ENCODE measurements around the gene LEAP2. TPM values are rescaled to one million over a fixed set of nuclear protein-coding genes. Genes with fewer than 3 reads are reported as not detected.

The LEAP2 gene
- total RNA-seq, 2 experiments from 2014 or later = 0.30 to 0.31 TPM

DNA sequence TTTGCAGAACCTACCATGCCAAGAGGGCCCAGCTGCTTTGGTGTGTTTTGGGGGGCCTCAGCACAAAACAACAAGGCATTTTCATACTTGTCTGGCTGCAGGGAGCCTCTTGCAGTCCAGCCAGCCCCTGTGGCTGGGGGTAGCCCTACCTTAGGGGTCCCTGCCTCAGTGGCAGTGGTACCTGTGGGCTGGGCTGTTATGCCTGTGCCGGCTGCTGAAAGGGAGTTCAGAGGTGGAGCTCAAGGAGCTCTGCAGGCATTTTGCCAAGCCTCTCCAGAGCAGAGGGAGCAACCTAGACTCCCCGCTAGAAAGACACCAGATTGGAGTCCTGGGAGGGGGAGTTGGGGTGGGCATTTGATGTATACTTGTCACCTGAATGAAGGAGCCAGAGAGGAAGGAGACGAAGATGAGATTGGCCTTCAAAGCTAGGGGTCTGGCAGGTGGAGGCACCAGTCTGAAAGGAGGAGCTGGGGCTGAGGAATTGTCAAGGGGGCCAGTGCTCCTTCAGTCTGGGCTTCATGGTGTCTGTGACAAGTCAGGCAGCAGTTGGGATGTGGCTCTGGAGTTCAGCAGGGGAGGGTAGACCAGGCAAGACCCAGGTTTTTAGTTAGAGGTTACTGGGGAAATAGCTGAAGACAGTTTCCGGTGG, 44.5 kb upstream of the LEAP2 start:
- ChIA-PET POLR2A (interaction anchor here (0.9 to 1.1 kb wide), 2 partner anchors 15 to 42 kb away, joined by 3 to 5 read pairs; partner anchors contain the start of gene SOWAHA), CTCF (interaction anchor here (1.0 to 1.7 kb wide), 7 partner anchors 9 to 329 kb away, joined by 3 to 13 read pairs (median 4); partner anchors contain the start of genes GDF9 and UQCRQ)
- Mint-ChIP-seq H3K36me3 (ENCODE audit: low read depth) (no peaks in the 10 kb centered on the region), H3K27me3 (peaks cover 71% of the 10 kb centered on the region), H3K4me3 (peak overlapping the region; percentile 89), H3K9me3 (no peaks in the 10 kb centered on the region), H3K27ac (no peak overlapping the region), H3K4me1 (ENCODE audit: low read depth) (peaks cover 17% of the 10 kb centered on the region)
- TF ChIP-seq CTCF (IDR thresholded peaks at IDR 0.05) = no peak
- peaks cover 0 to 11% of the 10 kb centered on the region in 2 experiments for H3K9me3 ChIP-seq (ENCODE audit: control insufficient read depth in 1 of 2, insufficient read depth in 1 of 2, low read length in 2 of 2)
- peaks cover 45 to 60% of the 10 kb centered on the region in 2 experiments for H3K27me3 ChIP-seq (ENCODE audit: control insufficient read depth in 1 of 2, insufficient read depth in 2 of 2, low read length in 2 of 2)
- peaks cover 22% of the 10 kb centered on the region for H3K4me1 ChIP-seq (ENCODE audit: insufficient read depth, low read length)
- no peak overlapping the region for H3K4me3 ChIP-seq (ENCODE audit: low read length)
- DNase-seq = no peak
- ATAC-seq (ENCODE audit: poor library complexity) = no peak
- no peaks in the 10 kb centered on the region for H3K36me3 ChIP-seq (ENCODE audit: insufficient read depth, low read length)
- H3K27ac ChIP-seq (ENCODE audit: low read depth in 1 of 2, low read length in 2 of 2) = no peak overlapping the region
- intact Hi-C loops (cut with DNase I, micrococcal nuclease) = no loop called here

GRCh38 chr5:132829742-132830435, 43.6 kb upstream of the LEAP2 start:
- H3K27ac Mint-ChIP-seq = no peak overlapping the region
- no peak overlapping the region for H3K27ac ChIP-seq (ENCODE audit: low read depth in 1 of 2, low read length in 2 of 2)
- CTCF ChIA-PET = interaction anchor here (0.6 to 1.7 kb wide), 10 partner anchors 10 to 83 kb away, joined by 3 to 13 read pairs (median 4); partner anchors contain the start of genes CCNI2, GDF9 and UQCRQ
- peaks cover 36 to 50% of the 10 kb centered on the region in 2 experiments for H3K27me3 ChIP-seq (ENCODE audit: control insufficient read depth in 1 of 2, insufficient read depth in 2 of 2, low read length in 2 of 2)
- ATAC-seq (ENCODE audit: poor library complexity) (peak; percentile 87), DNase-seq (peak; percentile 49 to 86 (median 66))
- peaks cover 22% of the 10 kb centered on the region for H3K4me1 ChIP-seq (ENCODE audit: insufficient read depth, low read length)
- H3K36me3 ChIP-seq (ENCODE audit: insufficient read depth, low read length) = no peaks in the 10 kb centered on the region
- no peaks in the 10 kb centered on the region for H3K36me3 Mint-ChIP-seq (ENCODE audit: low read depth)
- peak overlapping the region; percentile 89 for H3K4me3 Mint-ChIP-seq
- H3K9me3 ChIP-seq (ENCODE audit: control insufficient read depth in 1 of 2, insufficient read depth in 1 of 2, low read length in 2 of 2) = peaks cover 0 to 5% of the 10 kb centered on the region in 2 experiments
- POLR2A ChIA-PET = interaction anchor here (0.9 to 1.1 kb wide), 2 partner anchors 16 to 41 kb away, joined by 3 to 5 read pairs; partner anchors contain the start of gene SOWAHA
- no peaks in the 10 kb centered on the region for H3K9me3 Mint-ChIP-seq
- peaks cover 17% of the 10 kb centered on the region for H3K4me1 Mint-ChIP-seq (ENCODE audit: low read depth)
- peaks cover 62% of the 10 kb centered on the region for H3K27me3 Mint-ChIP-seq
- peak; percentile 78 for TF ChIP-seq CTCF (IDR thresholded peaks at IDR 0.05)
- H3K4me3 ChIP-seq (ENCODE audit: low read length) = peak overlapping the region; percentile 40
- intact Hi-C loops (cut with DNase I, micrococcal nuclease) = loop anchor here (1.0 to 5.0 kb wide), 2 partner anchors 52 to 53 kb away; no protein-coding TSS in a partner anchor

- H3K9me3 Mint-ChIP-seq = no peaks in the 10 kb centered on the region
- Histone ChIP-seq H3K4me1 (ENCODE audit: insufficient read depth, low read length) (peaks cover 17% of the 10 kb centered on the region), H3K36me3 (ENCODE audit: insufficient read depth, low read length) (no peaks in the 10 kb centered on the region), H3K9me3 (ENCODE audit: control insufficient read depth in 1 of 2, insufficient read depth in 1 of 2, low read length in 2 of 2) (peaks cover 0 to 5% of the 10 kb centered on the region in 2 experiments), H3K27me3 (ENCODE audit: control insufficient read depth in 1 of 2, insufficient read depth in 2 of 2, low read length in 2 of 2) (peaks cover 33 to 46% of the 10 kb centered on the region in 2 experiments), H3K4me3 (ENCODE audit: low read length) (peak within 1 kb of the TSS; percentile 40), H3K27ac (ENCODE audit: low read depth in 1 of 2, low read length in 2 of 2) (no peak within 1 kb of the TSS)
- no peaks in the 10 kb centered on the region for H3K36me3 Mint-ChIP-seq (ENCODE audit: low read depth)
- POLR2A ChIA-PET = interaction anchor here (1.1 kb wide), 1 partner anchor 17 kb away, joined by 5 read pairs; the partner anchor contains the start of gene SOWAHA
- TF ChIP-seq CTCF (IDR thresholded peaks at IDR 0.05) = no peak
- H3K4me3 Mint-ChIP-seq = peak within 1 kb of the TSS; percentile 89
- intact Hi-C loops (cut with DNase I, micrococcal nuclease) = loop anchor here (1.0 to 5.0 kb wide), 2 partner anchors 52 to 53 kb away; no protein-coding TSS in a partner anchor
- peaks cover 59% of the 10 kb centered on the region for H3K27me3 Mint-ChIP-seq
- H3K4me1 Mint-ChIP-seq (ENCODE audit: low read depth) = peaks cover 17% of the 10 kb centered on the region
- CTCF ChIA-PET = interaction anchor here (0.6 to 1.7 kb wide), 8 partner anchors 9 to 83 kb away, joined by 3 to 13 read pairs (median 4); partner anchors contain the start of genes CCNI2, GDF9 and UQCRQ
- H3K27ac Mint-ChIP-seq = no peak within 1 kb of the TSS
- peak; percentile 32 for ATAC-seq (ENCODE audit: poor library complexity)
- peak in 3 of 14 experiments; percentile 23 to 50 (median 49) for DNase-seq
These were observed 42.9 kb upstream of the LEAP2 start, which contains the start of gene SHROOM1 for GRCh38 chr5:132830436-132831094. TSS of gene SHROOM1 (minus strand) at chr5:132830647. CDS start at chr5:132826140, 4,507 bp downstream.
